Stimulated activated CD8-positive, alpha-beta memory T cell treated with anti-CD3 and anti-CD28 coated beads, Interleukin-15, amount 100 ng/mL, for 24 hours (primary cell): ENCODE measurements around the gene CD46.

ENCODE experiments used
- DNase-seq: peaks from one replicate; pipeline ENCODE4 v3.0.0-alpha.2; 2020; ENCODE audit warnings: low read depth

CD46 gene

GRCh38 chr1:207815913-207816291 lies 64.0 kb downstream of the CD46 start:
- DNase-seq: no peak

DNA sequence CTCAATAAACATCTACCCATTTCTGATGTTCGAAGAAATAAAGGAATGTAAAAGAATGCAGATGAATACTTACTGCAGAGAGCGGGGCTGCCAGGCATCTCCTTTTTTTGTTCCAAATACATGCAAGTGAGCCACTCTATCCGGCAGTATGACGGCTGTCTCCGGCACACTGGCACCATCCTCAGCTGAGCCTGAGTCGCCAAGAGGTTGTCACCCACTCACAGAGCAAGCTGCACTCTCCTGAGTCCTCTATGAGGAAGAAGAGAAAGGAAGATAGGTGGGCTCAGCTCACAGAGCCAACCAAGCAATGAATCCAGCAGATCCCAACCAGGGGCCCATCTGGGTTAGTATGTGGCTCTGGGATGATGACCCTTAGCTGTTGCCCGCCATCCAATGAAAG lies 65.3 kb downstream of the CD46 start:
- DNase-seq: no peak

DNA sequence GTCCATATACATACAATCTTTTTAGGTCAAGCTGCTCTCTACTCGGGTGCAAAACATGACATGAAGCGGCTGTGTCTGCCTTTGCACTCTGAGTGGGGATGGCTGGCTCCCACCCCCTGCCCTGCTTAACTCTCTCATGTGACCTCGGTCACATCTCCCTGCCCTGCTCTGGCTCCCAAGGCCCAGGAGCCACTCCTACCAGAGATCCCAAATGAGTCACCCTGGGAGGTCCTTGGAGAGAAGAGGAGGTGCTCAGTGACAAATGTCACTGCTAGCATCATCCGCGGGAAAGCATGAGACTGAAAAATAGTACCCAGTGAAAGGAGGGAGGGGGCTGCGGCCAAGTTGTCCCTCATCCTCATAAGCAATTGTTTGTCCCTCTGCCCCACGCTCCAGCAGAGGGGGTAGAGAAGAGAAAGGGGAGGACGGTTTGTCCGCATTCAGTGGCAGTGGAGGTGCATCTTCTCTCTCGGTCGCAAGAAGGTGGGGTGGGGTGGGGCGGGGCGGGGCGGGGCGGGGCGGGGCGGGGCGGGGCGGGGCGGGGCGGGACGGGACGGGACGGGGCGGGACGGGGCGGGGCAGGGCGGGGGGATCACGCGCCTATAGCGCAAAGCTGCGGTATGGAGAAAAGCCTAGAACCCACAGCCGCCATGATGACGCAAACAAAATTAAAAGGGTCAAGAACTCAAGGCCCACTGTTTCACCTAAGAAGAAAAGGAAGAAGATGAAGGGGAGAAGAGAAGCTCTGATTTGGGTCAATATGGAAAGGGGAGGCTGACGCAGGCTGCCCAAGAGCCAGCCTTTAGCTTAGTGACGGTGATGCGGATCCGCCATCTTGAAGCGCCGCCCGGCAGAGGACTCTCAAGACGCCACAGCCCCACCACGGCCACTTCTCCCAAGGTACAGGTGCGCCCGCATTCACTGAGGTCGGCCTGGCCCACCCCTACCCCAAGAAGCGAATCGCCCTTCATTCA lies 66.2 kb downstream of the CD46 start:
- no peak for DNase-seq

GRCh38 chr1:207818971-207819451 lies 67.2 kb downstream of the CD46 start:
- no peak for DNase-seq

- no peak for DNase-seq
These were observed 69.0 kb downstream of the CD46 start for GRCh38 chr1:207820568-207821463.

GRCh38 chr1:207821464-207822045 lies 69.7 kb downstream of the CD46 start:
- no peak for DNase-seq

DNA sequence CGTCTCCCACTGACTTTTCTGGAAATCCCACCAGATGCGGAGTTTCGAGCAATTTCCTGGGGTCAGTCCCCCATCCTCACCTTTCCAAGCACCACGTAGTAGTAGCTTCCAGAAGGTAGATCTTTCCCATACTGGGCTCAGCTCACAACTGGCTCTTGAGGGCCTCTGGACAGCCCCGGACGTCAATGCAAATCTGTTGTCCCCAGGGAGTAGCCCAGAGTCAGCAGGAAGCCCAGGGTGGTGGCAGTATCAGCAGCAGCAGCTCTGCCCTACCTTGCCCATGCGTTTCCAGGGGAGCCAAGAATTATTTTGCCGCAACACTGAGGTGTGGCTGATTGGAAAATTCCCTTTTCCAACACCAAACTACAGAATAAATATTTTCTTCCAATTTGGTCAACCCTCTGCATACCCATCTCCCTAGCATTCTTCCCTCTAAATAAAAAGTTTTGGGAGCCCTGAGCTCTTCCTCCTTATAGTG lies 70.3 kb downstream of the CD46 start:
- no peak for DNase-seq

DNA sequence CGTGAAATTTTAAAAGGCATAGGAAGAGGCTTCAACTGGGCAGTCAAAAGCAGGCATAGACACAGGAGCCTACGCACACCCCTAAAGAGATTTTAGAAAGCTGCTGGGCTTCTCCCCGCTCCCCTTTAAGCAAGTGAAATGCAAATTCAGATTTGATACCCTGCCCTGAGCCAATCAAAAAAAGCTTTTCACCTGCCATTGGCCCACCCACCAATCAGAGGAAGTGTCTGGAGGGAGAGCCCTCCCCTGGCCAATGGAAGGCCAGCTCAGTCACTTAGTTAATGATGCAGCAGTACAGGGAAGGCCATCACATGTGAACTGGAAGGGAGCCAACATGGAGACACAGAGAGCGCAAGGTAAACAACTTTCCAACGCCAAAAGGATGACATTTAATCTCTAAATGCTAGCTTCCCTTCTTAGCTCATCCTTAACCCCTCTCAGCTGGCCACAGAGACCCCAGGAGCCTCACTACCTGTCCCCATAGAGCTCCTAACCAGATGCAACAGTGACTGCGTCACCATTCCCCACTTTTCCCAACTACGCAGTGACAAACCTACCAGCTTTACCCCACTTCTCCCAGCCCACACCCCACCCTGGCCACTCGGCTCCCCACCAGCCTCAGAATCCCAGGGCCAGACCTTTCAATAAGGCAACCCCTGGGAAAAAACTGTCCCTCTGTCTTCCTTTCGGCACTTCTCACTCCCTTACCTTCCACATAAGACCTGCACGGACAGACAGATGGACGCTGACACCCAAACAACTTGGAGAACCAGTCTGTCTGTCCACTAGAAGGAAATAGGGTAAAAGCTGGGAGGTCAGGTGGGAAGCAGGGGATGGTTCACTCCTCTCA lies 71.0 kb downstream of the CD46 start:
- DNase-seq: no peak

- no peak for DNase-seq
These were observed 71.7 kb downstream of the CD46 start for GRCh38 chr1:207823531-207823879.

- DNase-seq: no peak
These were observed 72.2 kb downstream of the CD46 start for GRCh38 chr1:207823880-207824566.

GRCh38 chr1:207824691-207825408 lies 73.0 kb downstream of the CD46 start:
- no peak for DNase-seq

DNA sequence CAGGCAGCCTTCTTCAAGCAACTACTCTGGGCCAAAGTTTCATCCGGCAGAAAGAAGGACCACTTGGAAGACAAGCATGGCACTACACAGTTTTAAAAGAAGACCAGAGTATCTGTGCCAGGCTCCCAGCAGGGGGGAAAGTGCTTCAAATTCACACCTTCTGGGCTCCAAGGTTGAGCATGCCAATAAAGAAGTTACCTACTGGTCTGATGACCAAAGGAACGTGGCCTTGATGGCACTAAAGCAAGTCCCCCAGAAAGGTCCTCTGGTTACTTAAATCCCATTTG lies 73.5 kb downstream of the CD46 start:
- DNase-seq: no peak

- peak; percentile 48 for DNase-seq
These were observed 74.1 kb downstream of the CD46 start for GRCh38 chr1:207825719-207826556.

- DNase-seq: no peak
These were observed 75.0 kb downstream of the CD46 start for GRCh38 chr1:207826557-207827487.

DNA sequence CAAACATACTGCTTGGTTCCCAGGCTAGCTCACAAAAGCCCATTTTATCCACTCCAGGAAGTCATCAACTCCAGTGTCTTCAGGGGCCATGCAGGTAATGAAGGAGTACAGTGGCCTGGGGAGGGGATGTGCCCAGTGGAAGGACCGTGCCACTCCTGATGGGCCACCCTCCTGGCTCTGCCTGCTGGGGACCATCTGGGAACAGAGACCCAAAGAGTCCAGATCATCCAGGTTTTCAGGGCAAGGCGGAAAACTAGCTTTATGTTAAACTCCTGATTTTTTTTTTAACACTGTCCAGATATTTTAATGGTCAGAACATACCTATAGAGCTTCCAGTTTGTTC lies 75.6 kb downstream of the CD46 start:
- no peak for DNase-seq

DNA sequence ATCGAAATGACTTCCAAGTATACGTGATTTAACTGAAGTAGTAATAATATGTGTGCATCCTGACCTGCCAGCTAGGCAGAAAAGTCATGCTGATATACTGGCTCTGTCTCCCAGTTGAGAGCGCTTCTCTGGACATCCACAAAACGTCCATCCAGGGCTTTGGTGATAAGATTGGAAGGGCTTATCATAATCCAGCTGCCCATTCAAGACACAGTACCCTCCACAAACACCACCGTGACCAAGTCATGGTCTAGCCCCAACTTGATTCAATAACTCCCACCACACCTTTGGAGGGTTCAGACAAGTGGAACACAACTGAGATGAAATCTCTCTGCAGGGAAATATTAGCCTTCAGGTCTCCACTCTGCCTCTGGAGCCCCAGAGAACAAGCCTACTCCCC lies 76.2 kb downstream of the CD46 start:
- DNase-seq: no peak

- no peak for DNase-seq
These were observed 76.8 kb downstream of the CD46 start for GRCh38 chr1:207828485-207829158.

DNA sequence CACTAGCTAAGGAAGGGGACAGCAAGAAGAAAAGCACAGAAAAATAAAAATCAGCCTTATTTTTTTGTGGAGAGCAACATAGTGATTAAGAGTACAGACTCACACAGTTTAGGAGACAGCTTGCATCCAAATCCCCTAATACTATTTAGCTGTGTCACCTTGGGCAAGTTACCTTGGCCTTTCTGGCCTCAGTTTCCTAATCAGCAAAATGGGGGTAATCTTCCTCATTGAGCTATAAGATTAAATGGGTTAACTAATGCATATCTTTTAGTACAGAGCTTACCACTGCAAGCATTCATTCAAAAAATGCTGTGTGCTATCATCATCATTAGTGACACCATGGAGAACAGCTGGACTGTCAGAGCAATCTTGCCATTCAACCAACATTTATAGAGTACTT lies 77.7 kb downstream of the CD46 start:
- DNase-seq: no peak
